Measurements from ENCODE around the gene CAPN14. TPM values are rescaled to one million over a fixed set of nuclear protein-coding genes. Genes with fewer than 3 reads are reported as not detected.

Gene CAPN14
- total RNA-seq, 1 experiment from 2014 or later: not detected

- no peak for TF ChIP-seq CTCF (IDR thresholded peaks at IDR 0.05; ENCODE audit: unreplicated experiment)
- CTCF ChIA-PET: no interaction called here
- Mint-ChIP-seq H3K9me3 (ENCODE audit: unreplicated experiment) (no peaks in the 10 kb centered on the region), H3K36me3 (ENCODE audit: insufficient read depth, unreplicated experiment) (no peaks in the 10 kb centered on the region), H3K4me3 (ENCODE audit: unreplicated experiment) (no peak overlapping the region), H3K4me1 (ENCODE audit: insufficient read depth, unreplicated experiment) (no peaks in the 10 kb centered on the region), H3K27me3 (ENCODE audit: insufficient read depth, unreplicated experiment) (peaks cover 19% of the 10 kb centered on the region), H3K27ac (ENCODE audit: low read depth, unreplicated experiment) (no peak overlapping the region)
- DNase-seq (ENCODE audit: unreplicated experiment): no peak
- no TSS peak for BruUV-seq (replicated peaks)
- POLR2A ChIA-PET: no interaction called here
- intact Hi-C loops (cut with micrococcal nuclease): no loop called here
Observed at GRCh38 chr2:31214444-31214915, 2.8 kb downstream of the CAPN14 start.

GRCh38 chr2:31213601-31214443 lies 3.5 kb downstream of the CAPN14 start:
- H3K4me3 Mint-ChIP-seq (ENCODE audit: unreplicated experiment): no peak overlapping the region
- DNase-seq (ENCODE audit: unreplicated experiment): no peak
- no peaks in the 10 kb centered on the region for H3K36me3 Mint-ChIP-seq (ENCODE audit: insufficient read depth, unreplicated experiment)
- H3K4me1 Mint-ChIP-seq (ENCODE audit: insufficient read depth, unreplicated experiment): no peaks in the 10 kb centered on the region
- CTCF ChIA-PET: no interaction called here
- no peak overlapping the region for H3K27ac Mint-ChIP-seq (ENCODE audit: low read depth, unreplicated experiment)
- no TSS peak for BruUV-seq (replicated peaks)
- POLR2A ChIA-PET: no interaction called here
- no peak for TF ChIP-seq CTCF (IDR thresholded peaks at IDR 0.05; ENCODE audit: unreplicated experiment)
- intact Hi-C loops (cut with micrococcal nuclease): no loop called here
- peaks cover 13% of the 10 kb centered on the region for H3K27me3 Mint-ChIP-seq (ENCODE audit: insufficient read depth, unreplicated experiment)
- no peaks in the 10 kb centered on the region for H3K9me3 Mint-ChIP-seq (ENCODE audit: unreplicated experiment)

GRCh38 chr2:31212659-31213600 lies 4.4 kb downstream of the CAPN14 start:
- DNase-seq (ENCODE audit: unreplicated experiment): no peak
- CTCF ChIA-PET: no interaction called here
- Mint-ChIP-seq H3K4me1 (ENCODE audit: insufficient read depth, unreplicated experiment) (no peaks in the 10 kb centered on the region), H3K36me3 (ENCODE audit: insufficient read depth, unreplicated experiment) (no peaks in the 10 kb centered on the region), H3K9me3 (ENCODE audit: unreplicated experiment) (no peaks in the 10 kb centered on the region), H3K4me3 (ENCODE audit: unreplicated experiment) (no peak overlapping the region), H3K27me3 (ENCODE audit: insufficient read depth, unreplicated experiment) (peaks cover 4% of the 10 kb centered on the region), H3K27ac (ENCODE audit: low read depth, unreplicated experiment) (no peak overlapping the region)
- intact Hi-C loops (cut with micrococcal nuclease): no loop called here
- no peak for TF ChIP-seq CTCF (IDR thresholded peaks at IDR 0.05; ENCODE audit: unreplicated experiment)
- BruUV-seq (replicated peaks): no TSS peak
- POLR2A ChIA-PET: no interaction called here

- Mint-ChIP-seq H3K9me3 (ENCODE audit: unreplicated experiment) (no peaks in the 10 kb centered on the region), H3K27me3 (ENCODE audit: insufficient read depth, unreplicated experiment) (no peaks in the 10 kb centered on the region), H3K36me3 (ENCODE audit: insufficient read depth, unreplicated experiment) (no peaks in the 10 kb centered on the region), H3K4me3 (ENCODE audit: unreplicated experiment) (no peak overlapping the region), H3K27ac (ENCODE audit: low read depth, unreplicated experiment) (no peak overlapping the region), H3K4me1 (ENCODE audit: insufficient read depth, unreplicated experiment) (no peaks in the 10 kb centered on the region)
- CTCF ChIA-PET: interaction anchor here (0.7 kb wide), 1 partner anchor 220 kb away, joined by 8 read pairs; no protein-coding TSS in a partner anchor
- DNase-seq (ENCODE audit: unreplicated experiment): no peak
- BruUV-seq (replicated peaks): no TSS peak
- no peak for TF ChIP-seq CTCF (IDR thresholded peaks at IDR 0.05; ENCODE audit: unreplicated experiment)
- POLR2A ChIA-PET: no interaction called here
- intact Hi-C loops (cut with micrococcal nuclease): no loop called here
Observed at GRCh38 chr2:31208240-31208639, 9.1 kb downstream of the CAPN14 start.

Data from MCF 10A (cell line).